ENCODE data around the gene SYT8. TPM values are rescaled to one million over a fixed set of nuclear protein-coding genes. Genes with fewer than 3 reads are reported as not detected.

Gene SYT8
- total RNA-seq, 4 donors from 2014 or later = 1.4 to 4.1 TPM; not detected in 2

DNA sequence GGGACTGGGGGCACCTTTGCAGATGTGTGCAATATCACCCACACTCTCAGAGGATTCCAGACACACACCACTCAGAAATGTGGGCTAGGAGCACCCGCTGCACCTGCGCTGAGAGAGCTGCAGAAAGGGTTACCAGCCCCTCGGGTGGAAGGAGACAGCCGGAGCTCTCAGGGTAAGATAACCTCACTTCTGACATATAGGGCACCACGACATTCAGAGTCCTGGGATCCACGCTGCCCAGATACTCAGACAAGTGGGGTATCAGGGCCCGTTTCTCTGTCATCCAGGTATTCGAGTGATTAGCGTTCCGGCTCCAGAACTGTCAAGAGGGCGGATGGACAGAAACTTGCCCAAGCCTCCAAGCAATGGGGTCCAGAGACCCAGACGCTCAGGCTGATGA, 6.2 kb upstream of the SYT8 start:
- TF ChIP-seq, protein P1, sequence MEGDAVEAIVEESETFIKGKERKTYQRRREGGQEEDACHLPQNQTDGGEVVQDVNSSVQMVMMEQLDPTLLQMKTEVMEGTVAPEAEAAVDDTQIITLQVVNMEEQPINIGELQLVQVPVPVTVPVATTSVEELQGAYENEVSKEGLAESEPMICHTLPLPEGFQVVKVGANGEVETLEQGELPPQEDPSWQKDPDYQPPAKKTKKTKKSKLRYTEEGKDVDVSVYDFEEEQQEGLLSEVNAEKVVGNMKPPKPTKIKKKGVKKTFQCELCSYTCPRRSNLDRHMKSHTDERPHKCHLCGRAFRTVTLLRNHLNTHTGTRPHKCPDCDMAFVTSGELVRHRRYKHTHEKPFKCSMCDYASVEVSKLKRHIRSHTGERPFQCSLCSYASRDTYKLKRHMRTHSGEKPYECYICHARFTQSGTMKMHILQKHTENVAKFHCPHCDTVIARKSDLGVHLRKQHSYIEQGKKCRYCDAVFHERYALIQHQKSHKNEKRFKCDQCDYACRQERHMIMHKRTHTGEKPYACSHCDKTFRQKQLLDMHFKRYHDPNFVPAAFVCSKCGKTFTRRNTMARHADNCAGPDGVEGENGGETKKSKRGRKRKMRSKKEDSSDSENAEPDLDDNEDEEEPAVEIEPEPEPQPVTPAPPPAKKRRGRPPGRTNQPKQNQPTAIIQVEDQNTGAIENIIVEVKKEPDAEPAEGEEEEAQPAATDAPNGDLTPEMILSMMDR (IDR thresholded peaks at IDR 0.05) = no peak
- no peak for TF ChIP-seq POLR2AphosphoS5 (IDR thresholded peaks at IDR 0.05)
- TF ChIP-seq POLR2A (IDR thresholded peaks at IDR 0.05) = no peak
- TF ChIP-seq EP300 (IDR thresholded peaks at IDR 0.05; ENCODE audit: low read depth) = no peak
- Histone ChIP-seq H3K27me3 (peaks cover 6% of the 10 kb centered on the region), H3K36me3 (no peaks in the 10 kb centered on the region), H3K4me1 (peaks cover 22 to 52% (median 45%) of the 10 kb centered on the region in 4 donors), H3K9me3 (no peaks in the 10 kb centered on the region), H3K27ac (no peak overlapping the region), H3K4me3 (no peak overlapping the region)
- 81% methylated on average over 11 of the region's 12 CpGs; no CpG with 5 or more reads in 1 of the 2 donors for WGBS, 2 donors (ENCODE audit: low coverage in 1 of 2)
- intact Hi-C loops (cut with DNase I; ENCODE audit: low total_unique reads) = no loop called here
- in situ Hi-C loops (cut with MboI; ENCODE audit: low pct_ligation_motif_present in 1 of 4, low pct_unique_long_range_greater_than_20kb in 1 of 4, low sequenced_read_pairs in 3 of 4) = no loop called here
- DNase-seq = no peak

DNA sequence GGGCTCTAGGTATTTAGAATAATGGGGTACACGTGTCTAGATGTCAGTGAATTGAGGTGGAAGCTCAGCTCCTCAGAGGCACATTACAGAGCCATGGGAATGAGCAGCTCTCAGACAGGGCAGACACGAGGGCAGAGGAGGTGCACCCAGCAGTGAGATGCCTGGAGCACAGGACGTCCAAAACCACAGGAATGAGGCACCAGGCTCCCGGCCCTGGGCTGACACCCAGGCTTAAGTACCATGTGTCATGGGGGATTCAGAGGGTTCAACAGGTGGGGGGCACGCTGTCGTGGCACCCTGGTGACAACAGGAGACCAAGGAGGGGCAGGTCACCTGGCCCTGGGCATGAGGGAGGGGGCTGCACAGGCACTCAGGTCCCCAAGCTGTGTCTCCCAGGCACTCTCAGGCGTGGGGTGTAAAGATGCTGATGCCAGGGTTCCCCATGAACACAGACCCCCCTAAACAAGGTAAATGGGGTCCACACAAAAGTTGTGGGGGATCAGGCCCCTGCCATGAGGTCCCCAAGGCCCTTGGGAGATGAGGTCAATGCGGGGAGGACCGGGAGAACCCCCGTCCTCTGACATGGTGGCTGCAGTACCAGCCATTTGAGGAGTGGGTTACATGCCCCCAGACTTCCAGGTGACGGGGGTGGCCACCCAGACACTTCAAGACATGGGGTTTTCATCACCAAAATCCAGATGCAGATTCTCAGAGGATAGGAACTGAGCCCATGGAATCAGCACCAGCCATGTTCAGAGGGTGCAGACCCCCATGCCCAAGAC, 5.6 kb upstream of the SYT8 start:
- peaks cover 22 to 57% (median 51%) of the 10 kb centered on the region in 4 donors for H3K4me1 ChIP-seq
- intact Hi-C loops (cut with DNase I; ENCODE audit: low total_unique reads) = no loop called here

DNA sequence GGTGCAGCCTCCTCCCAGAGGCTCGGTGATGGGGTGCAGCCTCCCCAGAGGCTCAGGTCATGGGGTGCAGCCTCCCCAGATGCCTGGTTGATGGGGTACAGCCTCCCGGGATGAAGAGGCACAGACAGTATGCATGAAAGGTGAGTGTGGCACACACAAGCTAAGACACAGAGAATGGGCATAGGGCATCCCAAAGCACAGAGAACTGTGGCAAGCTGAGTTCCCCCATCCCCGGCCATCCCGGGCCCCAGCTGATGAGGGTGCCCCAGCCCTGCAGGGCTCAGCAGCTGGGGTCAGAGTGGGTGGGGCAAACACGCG, 4.8 kb upstream of the SYT8 start:
- H3K27me3 ChIP-seq = peaks cover 6% of the 10 kb centered on the region
- intact Hi-C loops (cut with DNase I; ENCODE audit: low total_unique reads) (loop anchor here (5.0 kb wide), 1 partner anchor 178 kb away; no protein-coding TSS in a partner anchor), in situ Hi-C loops (cut with MboI; ENCODE audit: low pct_ligation_motif_present in 1 of 4, low pct_unique_long_range_greater_than_20kb in 1 of 4, low sequenced_read_pairs in 3 of 4) (no loop called here)
- no peak overlapping the region for H3K27ac ChIP-seq
- no peak for DNase-seq
- H3K4me3 ChIP-seq = no peak overlapping the region
- peaks cover 29 to 65% (median 58%) of the 10 kb centered on the region in 4 donors for H3K4me1 ChIP-seq
- no peaks in the 10 kb centered on the region for H3K36me3 ChIP-seq
- WGBS, 2 donors (ENCODE audit: low coverage in 1 of 2) = 47% methylated on average over 2 of the region's 6 CpGs; no CpG with 5 or more reads in 1 of the 2 donors
- no peaks in the 10 kb centered on the region for H3K9me3 ChIP-seq
- TF ChIP-seq POLR2AphosphoS5 (IDR thresholded peaks at IDR 0.05) = no peak

More for the DNA sequence above, 5.6 kb upstream of the SYT8 start:
- H3K27ac ChIP-seq = no peak overlapping the region
- no peak for DNase-seq
- in situ Hi-C loops (cut with MboI; ENCODE audit: low pct_ligation_motif_present in 1 of 4, low pct_unique_long_range_greater_than_20kb in 1 of 4, low sequenced_read_pairs in 3 of 4) = no loop called here
- peaks cover 6% of the 10 kb centered on the region for H3K27me3 ChIP-seq
- TF ChIP-seq POLR2A (IDR thresholded peaks at IDR 0.05) (no peak), POLR2AphosphoS5 (IDR thresholded peaks at IDR 0.05) (no peak), EP300 (IDR thresholded peaks at IDR 0.05; ENCODE audit: low read depth) (no peak)
- TF ChIP-seq, protein P1 (IDR thresholded peaks at IDR 0.05) = no peak
- H3K36me3 ChIP-seq = no peaks in the 10 kb centered on the region
- 20 to 74% methylated on average over 2 to 11 of the region's 11 CpGs for WGBS, 2 donors (ENCODE audit: low coverage in 1 of 2)
- no peaks in the 10 kb centered on the region for H3K9me3 ChIP-seq
- no peak overlapping the region for H3K4me3 ChIP-seq

DNA sequence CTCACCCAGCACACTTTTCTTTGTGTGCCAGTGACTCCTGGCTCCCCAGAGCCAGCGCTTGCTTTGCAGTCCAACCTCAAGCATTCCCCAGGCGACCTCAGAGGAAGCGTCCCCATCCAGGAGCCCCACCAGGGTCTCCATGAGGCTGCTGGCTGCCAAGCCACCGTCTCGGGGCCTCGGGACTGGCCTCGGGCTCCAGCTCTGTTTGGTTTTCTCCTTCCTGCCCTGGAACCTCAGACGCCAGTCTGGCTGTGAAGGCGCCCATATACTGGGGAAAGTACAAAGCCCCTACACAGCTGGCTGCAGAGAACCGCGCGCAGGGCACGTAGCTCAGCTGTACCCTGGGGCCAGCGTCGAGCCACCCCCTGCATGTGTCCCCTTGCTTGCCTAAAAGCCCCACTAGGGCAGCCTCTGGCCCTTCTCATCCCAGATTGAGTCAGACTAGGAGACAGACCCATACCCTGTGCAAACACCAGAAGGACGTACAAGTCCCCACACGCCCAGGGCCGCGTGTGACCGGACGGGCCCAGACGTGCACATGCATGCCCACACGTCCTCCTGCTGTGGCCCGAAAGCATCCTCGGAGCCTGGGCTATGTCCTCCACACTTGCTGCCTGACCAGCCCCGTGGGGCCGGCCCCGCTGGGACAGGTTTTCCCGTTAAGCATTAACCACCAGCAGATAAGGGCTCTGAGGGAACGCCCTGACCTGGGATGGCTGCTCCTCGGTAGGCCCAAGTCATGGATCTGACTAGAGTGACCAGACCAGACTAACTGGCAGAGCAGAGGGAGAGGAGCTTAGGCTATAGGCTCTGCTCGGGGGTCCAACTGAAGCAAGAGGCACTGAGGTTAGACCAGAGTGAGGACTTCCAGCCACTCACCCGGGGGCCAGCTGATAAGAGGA, 4.2 kb upstream of the SYT8 start:
- Histone ChIP-seq H3K27me3 (peaks cover 6% of the 10 kb centered on the region), H3K9me3 (no peaks in the 10 kb centered on the region), H3K27ac (peak overlapping the region in 3 of 4 donors; percentile 39 to 62 (median 46)), H3K4me1 (peaks cover 29 to 62% (median 58%) of the 10 kb centered on the region in 4 donors), H3K4me3 (no peak overlapping the region), H3K36me3 (no peaks in the 10 kb centered on the region)
- 40% methylated on average over 28 of the region's 33 CpGs; no CpG with 5 or more reads in 1 of the 2 donors for WGBS, 2 donors (ENCODE audit: low coverage in 1 of 2)
- intact Hi-C loops (cut with DNase I; ENCODE audit: low total_unique reads) (loop anchor here (5.0 kb wide), 1 partner anchor 178 kb away; no protein-coding TSS in a partner anchor), in situ Hi-C loops (cut with MboI; ENCODE audit: low pct_ligation_motif_present in 1 of 4, low pct_unique_long_range_greater_than_20kb in 1 of 4, low sequenced_read_pairs in 3 of 4) (no loop called here)
- TF ChIP-seq POLR2A (IDR thresholded peaks at IDR 0.05) (peak; percentile 63), POLR2AphosphoS5 (IDR thresholded peaks at IDR 0.05) (peak; percentile 25 to 45 (median 44)), EP300 (IDR thresholded peaks at IDR 0.05; ENCODE audit: low read depth) (no peak)
- peak; percentile 88 for DNase-seq

Measured in transverse colon (tissue), 4 donors.